HG03520 (cell line): ENCODE measurements around the gene MAMSTR.
A peak's percentile ranks its signal among the peaks of the same experiment; 100 is the strongest.

Experiments used
- ATAC-seq: cut with Tn5 transposase; IDR thresholded peaks from one replicate; pipeline ENCODE4 v1.9.1; 2021; ENCODE audit warnings: mild to moderate bottlenecking, moderate library complexity; ENCODE audit not compliant: unreplicated experiment

MAMSTR gene

DNA sequence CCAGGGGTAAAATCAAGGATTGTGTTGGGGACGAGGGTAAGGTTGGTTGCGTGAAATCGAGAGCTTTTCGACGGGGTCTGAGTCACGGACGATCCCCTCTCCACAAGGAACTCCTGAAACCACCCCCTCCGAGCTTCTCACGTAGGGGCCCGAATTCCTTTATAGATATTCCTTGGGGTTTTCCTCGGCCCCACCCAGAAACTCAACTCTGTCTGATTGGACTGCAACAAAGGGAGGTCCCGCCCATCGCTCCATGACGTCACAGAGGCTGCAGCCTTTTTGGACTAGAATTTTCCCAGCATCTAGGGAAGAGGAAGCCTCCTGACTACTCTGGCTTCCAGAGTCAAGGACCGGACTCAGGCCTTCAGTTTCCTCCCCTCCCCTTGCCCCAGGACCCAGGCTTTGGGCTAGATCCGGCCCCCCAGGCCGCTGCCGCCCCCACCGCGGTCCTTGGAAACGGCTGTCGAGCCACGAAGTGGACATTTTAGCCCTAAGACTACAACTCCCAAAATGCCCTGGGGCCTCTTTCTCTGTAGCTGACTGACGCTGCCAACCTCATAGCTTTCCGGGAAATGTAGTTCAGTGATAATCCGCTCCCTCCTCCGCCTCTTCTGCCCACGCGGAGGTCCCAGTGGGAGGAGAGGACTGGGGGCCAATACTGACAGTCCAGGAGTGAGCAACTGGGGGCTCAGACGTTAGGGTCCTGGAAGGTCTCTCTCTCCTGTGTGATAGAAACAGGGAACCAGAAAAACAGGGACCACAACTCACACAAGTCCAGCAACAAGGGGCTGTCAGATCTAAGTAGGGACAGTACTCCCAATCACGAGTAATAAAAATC lies 27.4 kb upstream of the MAMSTR start, which contains the start of gene IZUMO1:
Gene IZUMO1 (minus strand): TSS at position 172 of the 838 bp plus-strand sequence. CDS start 1,050 bp downstream, outside the sequence.
- no peak for ATAC-seq

DNA sequence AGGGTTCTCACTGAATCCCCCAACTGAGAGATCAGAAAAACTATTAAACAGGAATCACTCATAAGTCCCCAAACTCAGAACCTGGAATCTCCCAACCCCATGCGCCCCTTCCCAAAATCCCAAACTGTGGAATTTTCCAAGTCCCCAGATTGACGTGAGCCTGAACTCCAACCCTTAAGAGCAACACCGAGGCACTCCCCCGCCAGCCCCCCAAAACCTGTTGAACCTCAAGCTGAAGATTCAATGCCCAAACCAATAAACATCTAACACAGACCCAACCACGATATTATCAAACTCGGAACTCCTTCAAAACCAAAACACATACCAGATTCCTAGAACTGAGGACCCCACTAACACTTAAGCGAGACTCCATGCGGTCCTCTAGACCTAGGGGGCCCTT lies 26.6 kb upstream of the MAMSTR start:
- ATAC-seq = no peak

DNA sequence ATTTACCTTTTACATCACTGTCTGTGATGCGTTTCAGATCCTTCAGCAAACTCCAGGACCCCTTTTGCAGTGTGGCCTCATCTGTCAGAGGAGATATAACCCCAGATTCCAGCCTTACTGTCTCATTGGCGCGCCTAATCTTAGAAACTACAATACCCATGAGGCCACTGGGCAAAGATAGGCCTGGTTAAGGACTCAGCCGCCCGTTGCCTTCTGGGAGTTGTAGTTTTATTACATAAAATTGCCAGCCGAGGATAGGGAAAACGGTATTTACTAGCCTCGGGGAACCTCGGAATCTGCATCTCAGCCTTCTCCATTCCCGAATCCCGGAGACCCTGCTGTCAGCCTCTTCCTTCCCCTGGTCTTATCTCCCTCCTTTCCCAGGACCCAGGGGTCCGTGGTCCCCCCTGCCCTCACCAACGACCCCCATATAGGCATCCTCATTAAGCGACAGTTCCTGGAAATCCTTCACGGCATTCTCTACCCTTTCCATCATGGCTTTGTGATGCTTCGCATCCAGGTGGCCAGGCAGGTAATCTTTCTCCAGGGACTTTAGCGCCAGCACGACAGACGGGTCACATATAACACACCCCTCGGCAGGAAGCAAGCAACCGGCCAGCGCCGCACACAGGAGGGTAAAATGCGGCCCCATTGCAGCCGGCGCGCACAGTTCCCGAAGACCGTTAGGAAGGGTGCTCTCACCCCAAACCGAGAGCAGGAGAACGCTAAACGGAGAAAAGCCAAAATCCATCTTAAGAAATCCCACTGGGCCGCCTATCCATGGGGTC lies 25.9 kb upstream of the MAMSTR start:
- no peak for ATAC-seq

DNA sequence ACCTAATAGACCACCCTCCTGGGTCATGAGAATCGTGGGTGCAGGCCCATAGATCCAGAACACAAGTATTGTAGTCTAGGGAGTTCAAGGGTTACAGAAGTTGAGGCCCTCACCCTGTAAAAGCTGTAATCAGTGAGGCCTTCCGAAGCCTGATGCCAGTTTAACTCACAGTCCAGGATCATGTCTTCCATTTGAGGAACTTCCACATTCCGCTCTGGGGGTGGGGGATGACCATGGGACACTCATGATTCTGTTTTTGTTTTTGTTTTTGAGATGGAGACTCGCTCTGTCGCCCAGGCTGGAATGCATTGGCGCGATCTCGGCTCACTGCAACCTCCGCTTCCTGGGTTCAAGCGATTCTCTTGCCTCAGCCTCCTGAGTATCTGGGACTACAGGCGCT lies 22.6 kb upstream of the MAMSTR start:
- ATAC-seq = no peak

DNA sequence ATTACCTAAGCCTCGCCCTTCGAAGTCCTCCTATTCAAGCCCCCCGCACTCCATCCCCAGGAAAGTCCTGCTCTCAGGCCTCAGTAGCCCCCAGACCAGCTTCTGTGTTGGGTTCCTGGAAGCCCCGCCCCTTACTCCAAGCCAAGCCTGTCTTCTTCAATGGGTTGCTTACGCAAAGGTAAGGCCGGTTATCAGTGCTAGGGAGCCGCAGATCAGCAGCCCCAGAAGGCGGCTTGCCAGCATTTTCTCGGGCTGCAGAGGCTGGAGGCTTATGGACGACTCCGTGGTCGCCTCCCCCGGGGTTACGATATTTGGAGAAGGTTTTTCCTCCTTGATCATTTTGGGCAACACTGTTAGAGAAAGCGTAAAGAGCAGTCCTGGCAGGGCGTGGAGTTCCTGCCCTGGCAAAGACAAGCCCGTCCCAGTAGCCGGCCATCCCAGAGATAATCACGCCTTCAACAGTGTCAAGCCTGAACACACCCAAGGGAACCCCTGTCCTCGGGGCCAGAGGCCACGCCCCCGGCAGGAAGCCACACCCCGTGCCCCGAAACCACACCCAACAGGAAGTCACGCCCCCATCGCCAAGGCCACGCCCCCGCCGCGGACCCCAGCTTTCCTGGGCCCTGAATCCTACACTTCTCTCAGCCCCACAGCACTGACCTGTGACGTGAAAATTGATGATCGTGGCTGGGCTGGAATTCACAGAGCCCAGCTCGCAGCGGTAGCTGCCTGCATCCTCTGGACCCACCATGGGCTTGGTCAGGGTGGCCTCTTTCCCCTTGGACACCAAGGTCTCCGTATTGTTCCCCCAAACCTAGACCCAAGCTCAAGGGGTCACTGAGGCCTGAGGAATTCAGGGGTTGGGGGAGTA lies 21.8 kb upstream of the MAMSTR start:
- ATAC-seq = no peak

DNA sequence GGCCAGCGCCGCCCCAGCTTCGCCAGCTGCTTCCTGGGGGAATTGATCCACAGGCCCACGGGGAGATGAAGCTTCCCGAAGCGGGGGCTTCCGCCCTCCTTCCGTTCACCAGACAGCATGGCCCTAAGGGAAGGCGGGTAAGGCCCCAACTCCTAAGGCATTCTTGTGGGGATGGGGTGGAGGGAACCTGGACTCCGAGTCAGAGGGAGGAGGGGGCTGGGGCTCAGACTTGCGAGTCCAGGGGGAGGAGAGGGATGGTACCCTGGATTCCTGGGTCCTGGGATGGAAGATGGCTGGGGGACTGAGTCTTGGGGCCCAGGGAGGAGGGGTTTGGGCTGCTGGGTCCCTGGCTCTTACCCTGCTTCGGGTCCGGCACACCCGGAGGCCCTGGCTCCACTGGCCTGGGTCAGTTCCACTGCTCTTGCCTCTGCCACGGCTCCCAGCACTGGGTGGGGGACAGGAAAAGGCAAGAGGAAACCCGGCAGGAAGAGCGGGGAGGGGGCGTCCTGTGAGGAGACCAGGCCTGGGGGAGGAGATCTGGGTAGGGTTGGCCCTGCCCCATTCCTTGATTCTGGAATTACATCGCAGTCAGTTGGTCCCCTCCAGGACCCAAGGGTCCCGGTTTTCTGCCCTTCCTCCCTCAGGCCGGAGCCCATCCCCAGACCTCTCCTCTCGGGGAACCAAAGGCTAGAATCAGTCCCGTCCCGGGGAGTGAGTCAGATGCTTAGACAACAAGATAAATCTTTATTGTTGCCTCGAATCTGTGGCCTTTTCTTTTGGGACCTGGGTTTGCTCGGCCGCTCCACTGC lies 20.8 kb upstream of the MAMSTR start, which contains the start of gene RASIP1:
Gene RASIP1 (minus strand): TSS at position 447 of the 809 bp plus-strand sequence. CDS start 328 bp downstream, at position 119.
- ATAC-seq = no peak

DNA sequence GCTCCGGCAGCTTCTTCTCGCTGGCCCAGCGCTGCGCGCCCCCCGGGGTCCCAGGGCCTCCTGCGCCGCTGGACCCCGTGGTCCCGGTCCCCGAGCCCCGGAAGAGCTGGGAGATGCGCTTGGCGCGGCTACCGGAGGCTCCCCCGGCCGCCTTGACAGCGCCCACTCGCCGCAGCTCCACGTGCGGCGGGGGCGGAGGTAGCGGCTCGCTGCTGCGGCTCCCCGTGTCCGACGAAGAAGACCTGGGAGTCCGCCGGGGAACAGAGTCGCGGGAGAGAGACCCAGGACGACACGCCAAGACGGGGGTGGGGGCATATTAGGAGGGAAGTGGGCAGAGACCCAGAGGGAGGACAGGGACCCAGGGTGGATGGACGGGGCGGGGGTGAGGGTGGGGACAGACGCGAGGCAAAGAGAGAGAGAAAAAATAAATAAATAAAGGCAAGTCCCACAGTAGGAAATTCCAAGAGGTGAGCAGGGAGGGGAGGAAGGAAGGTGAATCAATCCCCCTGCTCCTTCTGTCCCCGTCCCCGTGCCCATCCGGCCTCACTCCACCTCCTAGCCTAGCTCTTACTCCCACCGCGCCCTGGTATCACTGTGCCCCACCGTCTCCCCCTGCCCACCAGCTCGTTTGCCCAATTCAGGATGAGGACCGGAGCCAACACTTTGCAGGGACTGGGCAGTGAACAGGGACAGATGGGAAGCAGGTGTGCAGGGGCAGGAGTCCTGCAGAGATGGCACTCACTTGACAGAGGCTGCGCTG lies 20.1 kb upstream of the MAMSTR start:
- no peak for ATAC-seq

DNA sequence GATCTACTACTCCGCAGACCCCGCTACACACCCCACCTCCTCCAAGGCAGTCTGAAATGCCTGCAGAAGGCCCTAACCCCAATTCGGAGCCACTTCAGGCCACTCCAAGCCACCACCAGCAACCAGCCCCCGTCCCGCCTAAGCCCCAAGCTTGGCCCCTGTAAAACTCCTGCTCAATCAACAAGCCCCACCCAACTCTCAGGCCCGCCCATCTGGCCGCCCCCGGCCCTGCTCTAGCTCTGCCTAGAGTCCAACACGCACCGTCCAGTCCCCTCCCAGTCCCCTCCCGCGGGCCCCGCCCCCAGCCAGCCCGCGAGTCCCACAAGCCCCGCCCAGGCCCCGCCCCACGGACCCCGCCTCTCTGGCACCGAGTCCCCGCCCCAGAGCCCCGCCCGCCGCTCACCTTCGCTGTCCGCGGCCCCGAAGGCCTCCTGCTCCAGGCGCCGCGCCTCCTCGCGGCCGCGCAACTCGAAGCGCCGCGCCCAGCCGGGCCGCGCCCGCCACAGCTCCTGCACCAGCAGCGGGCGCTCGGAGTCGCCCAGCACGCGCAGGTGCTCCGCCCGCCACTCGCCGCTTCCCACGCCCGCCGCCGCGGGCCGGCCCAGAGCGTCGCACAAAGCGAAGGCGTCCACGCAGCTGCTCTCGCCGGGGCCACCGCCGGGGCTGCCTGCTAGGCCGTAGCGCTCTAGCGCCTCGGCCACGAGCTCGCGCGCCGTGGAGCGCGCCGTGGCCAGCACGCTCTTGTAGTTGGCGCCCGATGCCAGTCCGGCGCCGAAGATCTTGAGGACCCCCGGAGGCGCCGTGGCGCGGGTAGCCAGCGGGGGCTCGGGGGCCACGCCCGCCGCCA lies 19.3 kb upstream of the MAMSTR start:
- peak; percentile 86 for ATAC-seq

DNA sequence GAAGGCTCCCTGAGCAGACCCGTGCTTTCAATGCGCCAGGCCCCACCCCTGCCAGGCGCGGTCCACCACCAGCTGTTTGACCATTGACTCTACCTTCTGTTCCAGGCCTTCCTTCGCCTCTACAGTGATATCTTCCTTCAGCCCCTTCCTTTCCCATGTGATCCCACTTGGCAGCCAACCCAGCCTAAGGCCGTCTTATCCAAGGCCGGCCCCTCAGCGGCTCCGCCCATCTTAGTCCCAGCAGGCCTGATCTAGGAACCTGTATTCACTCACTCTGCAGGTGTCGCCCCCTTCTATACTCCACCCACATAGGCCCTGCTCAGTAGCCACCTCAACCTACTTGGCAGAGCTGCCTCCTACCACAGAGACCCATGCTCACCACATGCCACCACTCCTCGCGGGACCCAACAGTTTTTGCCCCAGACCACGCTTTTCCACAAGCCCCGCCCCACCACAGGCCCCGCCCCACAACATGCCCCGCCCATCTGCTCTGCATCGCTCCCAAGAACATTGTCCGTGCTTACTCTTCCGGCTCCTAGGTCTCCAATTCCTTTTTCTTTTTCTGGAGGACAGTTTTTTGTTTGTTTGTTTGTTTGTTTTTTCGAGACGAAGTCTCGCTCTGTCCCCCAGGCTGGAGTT lies 18.0 kb upstream of the MAMSTR start:
- no peak for ATAC-seq

DNA sequence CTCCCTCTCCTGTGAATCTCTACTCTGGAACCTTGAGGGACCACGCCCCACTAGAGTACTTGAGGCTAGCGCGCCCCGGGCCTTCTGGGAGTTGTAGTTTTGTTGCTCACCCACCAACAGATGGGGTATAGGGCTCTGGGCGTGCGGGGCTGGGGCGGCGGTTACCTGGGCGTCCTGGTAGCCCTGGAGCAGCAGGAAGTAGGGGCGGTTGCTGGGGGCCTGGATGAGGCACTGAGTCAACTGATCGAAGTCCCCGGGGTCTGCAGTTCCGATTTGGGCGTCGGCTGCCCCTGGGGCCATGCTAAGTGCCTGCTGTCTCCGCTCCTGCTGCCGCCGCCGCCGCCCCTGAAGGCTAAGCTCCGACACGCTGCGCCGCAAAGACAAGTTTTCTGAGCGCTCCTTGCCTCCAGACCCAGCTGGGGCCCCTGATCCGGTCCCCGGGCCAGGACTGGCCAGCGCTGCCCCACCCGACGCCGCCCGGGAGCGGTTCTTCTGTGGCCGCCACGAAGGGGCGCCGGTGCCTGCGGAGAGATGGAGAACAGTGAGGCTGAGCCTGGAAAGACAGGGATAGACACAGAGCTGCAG lies 15.6 kb upstream of the MAMSTR start:
- ATAC-seq = no peak

DNA sequence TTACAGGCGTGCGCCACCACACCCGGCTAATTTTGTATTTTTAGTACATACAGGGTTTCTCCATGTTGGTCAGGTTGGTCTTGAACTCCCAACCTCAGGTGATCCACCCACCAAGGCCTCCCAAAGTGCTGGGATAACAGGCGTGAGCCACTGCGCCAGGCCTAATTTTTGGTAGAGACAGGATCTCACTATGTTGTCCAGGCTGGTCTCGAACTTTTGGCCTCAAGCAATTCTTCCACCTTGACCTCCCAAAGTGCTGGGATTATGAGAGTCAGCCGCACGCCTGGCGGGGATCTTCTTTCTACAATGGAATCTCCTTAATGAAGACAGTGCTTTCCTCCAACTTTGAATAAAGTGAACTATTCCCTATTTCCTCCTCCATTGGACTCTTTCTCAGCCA lies 15.1 kb upstream of the MAMSTR start:
- no peak for ATAC-seq

DNA sequence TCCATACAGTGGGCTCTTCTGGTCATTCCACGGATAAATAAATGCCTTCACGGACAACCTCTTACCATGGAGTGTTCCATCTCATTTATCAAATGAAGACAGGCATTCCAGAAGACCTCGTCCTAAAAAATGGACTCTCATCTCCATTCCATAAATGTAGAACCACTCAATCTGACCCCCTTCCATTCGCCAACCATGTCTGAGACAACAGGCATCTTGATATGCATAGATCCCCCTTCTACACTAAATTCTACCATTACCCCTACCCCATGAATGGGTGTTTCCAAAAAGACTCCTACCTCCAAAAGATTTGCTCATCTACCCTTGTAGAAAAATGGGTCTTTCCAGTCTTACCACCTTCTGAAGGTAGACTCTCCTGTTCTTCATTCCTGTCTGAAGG lies 11.9 kb upstream of the MAMSTR start:
- no peak for ATAC-seq

DNA sequence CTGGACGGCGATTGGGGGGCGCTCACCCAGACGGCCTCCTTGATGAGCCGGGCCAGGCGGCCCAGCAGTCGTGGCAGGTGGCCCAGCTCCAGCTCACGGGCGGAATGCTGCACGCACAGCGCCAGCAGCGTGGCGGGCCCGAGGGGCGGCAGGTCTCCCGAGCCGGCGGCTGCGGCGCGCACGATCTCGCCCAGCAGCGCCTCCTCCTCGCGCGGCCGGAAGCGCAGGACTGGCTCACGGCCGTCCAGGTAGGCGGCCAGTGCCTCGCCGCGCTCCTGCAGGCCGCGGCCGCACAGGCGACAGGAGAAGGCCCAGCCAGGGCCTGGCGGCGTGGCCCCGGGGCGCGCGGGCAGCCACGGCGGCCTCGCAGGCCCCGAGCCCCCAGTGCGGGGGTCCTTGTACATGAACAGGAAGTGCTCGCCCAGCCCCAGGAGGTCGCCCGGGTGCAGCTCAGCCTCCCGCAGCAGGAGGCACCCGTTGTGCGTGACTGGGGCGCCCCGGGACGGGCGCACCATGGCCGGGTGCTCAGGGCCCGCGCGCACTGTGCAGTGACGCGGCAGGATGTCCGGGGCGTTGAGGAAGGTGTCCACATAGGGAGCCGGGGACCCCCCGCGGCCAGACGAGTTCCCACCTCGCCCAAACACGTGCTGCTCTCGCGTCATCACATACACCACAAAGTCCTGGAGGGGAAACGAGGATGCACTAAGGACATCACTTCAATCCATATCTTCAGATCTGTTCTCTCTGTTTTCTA lies 9.6 kb upstream of the MAMSTR start:
- ATAC-seq = no peak

DNA sequence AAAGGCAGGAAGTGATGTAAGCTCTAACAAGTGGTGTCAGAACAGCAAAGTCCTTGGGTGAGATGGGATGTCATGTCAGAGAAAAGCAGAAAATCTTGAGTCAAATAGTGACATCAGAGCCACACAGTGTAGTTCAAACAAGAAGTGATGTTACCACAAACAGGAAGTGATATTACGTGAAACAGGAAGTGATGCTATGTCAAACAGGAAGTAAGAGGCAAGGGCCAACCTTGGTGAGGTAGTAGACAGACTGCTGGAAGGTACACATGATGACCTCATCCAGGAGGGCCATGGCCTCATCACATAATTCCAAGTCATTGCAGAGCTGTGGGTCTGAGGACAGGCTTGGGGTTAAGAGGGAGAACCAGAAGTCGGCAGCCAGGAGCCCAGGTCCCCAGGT lies 7.0 kb upstream of the MAMSTR start:
- no peak for ATAC-seq

DNA sequence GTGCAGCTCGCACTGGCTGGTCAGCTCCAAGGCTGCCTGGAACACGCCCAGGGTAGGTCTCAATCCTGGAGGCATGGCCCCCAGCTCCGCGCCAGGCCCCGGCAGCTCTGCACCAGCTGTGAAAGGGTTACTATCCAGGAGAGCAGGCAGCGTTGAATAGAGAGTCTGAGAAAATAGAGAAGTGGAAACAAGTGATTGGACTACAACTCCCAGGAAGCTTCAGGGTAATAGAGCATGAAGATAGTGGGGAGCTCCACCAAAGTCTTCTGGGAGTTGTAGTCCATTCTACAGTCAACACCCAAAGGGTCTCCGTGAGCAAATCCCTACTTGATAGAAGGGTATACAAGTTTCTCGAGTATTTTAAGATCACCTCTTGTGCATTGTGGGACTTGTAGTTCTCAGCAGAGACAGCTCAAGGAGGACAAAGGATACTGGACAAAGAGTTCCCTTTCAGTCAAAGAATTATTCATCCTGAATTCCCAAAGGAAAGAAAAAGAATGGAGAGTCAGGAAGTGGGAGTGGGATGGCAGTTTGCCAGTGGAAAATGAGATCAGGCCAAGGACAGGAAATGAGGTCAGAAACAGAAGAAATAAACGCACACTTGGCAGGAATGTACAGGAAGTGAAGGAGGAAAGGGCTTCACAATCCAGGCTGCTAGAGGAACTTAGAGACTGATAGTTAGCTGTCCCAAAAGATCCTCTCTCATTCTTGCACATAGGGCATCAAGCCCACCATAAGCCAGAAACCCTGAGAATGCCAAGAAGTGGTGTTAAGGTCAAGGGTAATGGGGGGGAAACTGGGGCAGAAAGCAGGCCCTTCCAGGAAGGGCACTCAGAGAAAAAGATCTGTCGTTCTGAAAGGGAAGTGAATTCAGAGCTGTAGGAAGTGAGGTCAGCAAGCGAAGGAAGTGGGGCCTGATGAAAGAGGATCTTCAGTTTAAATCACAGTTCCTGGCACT lies 5.5 kb upstream of the MAMSTR start:
- no peak for ATAC-seq

DNA sequence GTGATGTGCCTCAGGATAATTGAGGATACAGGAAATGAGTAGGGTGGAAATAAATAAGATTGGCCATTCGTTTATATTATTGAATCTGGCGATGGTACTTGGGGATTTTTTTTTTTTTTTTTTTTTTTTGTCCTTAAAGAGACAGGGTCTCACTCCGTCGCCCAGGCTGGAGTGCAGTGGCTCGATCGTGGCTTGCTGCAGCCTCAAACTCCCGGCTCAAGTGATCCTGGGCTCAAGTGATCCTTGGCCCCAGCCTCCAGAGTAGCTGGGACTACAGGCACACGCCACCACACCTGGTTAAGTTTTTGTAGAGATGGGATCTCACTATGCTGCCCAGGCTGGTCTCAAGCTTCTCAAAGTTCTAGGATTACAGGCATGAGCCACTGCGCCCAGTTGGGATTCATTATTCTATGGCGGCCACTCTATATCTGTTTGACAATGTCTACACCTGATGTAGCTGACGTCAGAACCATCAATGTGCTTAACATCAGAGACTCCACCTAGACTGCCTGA lies 2.7 kb upstream of the MAMSTR start:
- no peak for ATAC-seq
